Muscle layer of duodenum (tissue), 2 donors: ENCODE data around the gene DOCK10.

Experiments
- H3K27ac ChIP-seq: one replicate; pipeline ENCODE4 v1.7.0; 2013; ENCODE audit warnings: mild to moderate bottlenecking, low read length
- H3K27me3 ChIP-seq: one replicate; pipeline ENCODE4 v1.7.0; 2013; ENCODE audit warnings: low read depth, mild to moderate bottlenecking, control low read depth, low read length
- H3K36me3 ChIP-seq, 2 donors: one replicate each; pipeline ENCODE4 v1.7.0; 2013; ENCODE audit warnings: low read length in 2 of 2, control low read depth in 1 of 2, mild to moderate bottlenecking in 1 of 2; ENCODE audit not compliant: insufficient read depth in 2 of 2, control insufficient read depth in 1 of 2
- H3K4me1 ChIP-seq, 2 donors: one replicate each; pipeline ENCODE4 v1.7.0; 2013; ENCODE audit warnings: low read length in 2 of 2, mild to moderate bottlenecking in 2 of 2, control low read depth in 1 of 2, moderate library complexity in 1 of 2; ENCODE audit not compliant: insufficient read depth in 2 of 2, control insufficient read depth in 1 of 2
- H3K4me3 ChIP-seq, 2 donors: one replicate each; pipeline ENCODE4 v1.7.0; 2013; ENCODE audit warnings: low read length in 2 of 2, low read depth in 1 of 2, mild to moderate bottlenecking in 1 of 2
- H3K9me3 ChIP-seq, 2 donors: one replicate each; pipeline ENCODE4 v1.7.0; 2013; ENCODE audit warnings: low read length in 2 of 2, control low read depth in 1 of 2, mild to moderate bottlenecking in 1 of 2; ENCODE audit not compliant: control insufficient read depth in 1 of 2
- donor health status: healthy.

Gene DOCK10

GRCh38 chr2:224751996-224752698 is 290.1 kb downstream of the DOCK10 start:
- H3K27me3 ChIP-seq: no peaks in the 10 kb centered on the region
- H3K36me3 ChIP-seq: no peaks in the 10 kb centered on the region
- no peaks in the 10 kb centered on the region for H3K9me3 ChIP-seq
- H3K27ac ChIP-seq: no peak overlapping the region
- H3K4me1 ChIP-seq: no peaks in the 10 kb centered on the region
- H3K4me3 ChIP-seq: no peak overlapping the region

- H3K36me3 ChIP-seq: no peaks in the 10 kb centered on the region
- no peaks in the 10 kb centered on the region for H3K9me3 ChIP-seq
- no peaks in the 10 kb centered on the region for H3K27me3 ChIP-seq
- no peak overlapping the region for H3K4me3 ChIP-seq
- H3K27ac ChIP-seq: no peak overlapping the region
- H3K4me1 ChIP-seq: no peaks in the 10 kb centered on the region
Observed at GRCh38 chr2:224749136-224749535, 293.1 kb downstream of the DOCK10 start.

- no peak overlapping the region for H3K4me3 ChIP-seq
- H3K27me3 ChIP-seq: no peaks in the 10 kb centered on the region
Observed at GRCh38 chr2:224747765-224748164, 294.5 kb downstream of the DOCK10 start.

GRCh38 chr2:224736227-224736626 is 306.0 kb downstream of the DOCK10 start:
- Histone ChIP-seq H3K4me3 (no peak overlapping the region), H3K27me3 (no peaks in the 10 kb centered on the region), H3K27ac (no peak overlapping the region), H3K36me3 (no peaks in the 10 kb centered on the region), H3K4me1 (no peaks in the 10 kb centered on the region), H3K9me3 (peaks cover 0 to 9% of the 10 kb centered on the region in 2 donors)

More at GRCh38 chr2:224747765-224748164, 294.5 kb downstream of the DOCK10 start:
- Histone ChIP-seq H3K9me3 (no peaks in the 10 kb centered on the region), H3K4me1 (no peaks in the 10 kb centered on the region), H3K27ac (no peak overlapping the region), H3K36me3 (no peaks in the 10 kb centered on the region)

DNA sequence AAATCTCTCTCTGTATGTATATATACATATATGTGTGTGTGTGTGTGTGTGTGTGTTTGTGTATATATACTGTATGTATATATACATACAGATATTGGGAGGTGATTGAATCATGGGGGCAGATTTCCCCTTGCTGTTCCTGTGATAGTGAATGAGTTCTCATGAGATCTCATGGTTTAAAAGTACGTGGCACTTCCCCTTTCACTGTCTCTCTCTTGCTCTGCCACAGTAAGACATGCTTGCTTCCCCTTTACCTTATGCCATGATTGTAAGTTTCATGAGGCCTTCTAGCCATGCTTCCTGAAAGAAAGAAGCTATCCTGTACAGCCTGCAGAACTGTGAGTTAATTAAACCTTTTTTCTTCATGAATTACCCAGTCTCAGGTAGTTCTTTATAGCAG is 307.3 kb downstream of the DOCK10 start:
- Histone ChIP-seq H3K4me3 (no peak overlapping the region), H3K27ac (no peak overlapping the region), H3K36me3 (no peaks in the 10 kb centered on the region), H3K4me1 (no peaks in the 10 kb centered on the region), H3K27me3 (no peaks in the 10 kb centered on the region), H3K9me3 (peaks cover 0 to 9% of the 10 kb centered on the region in 2 donors)

GRCh38 chr2:224731665-224732064 is 310.6 kb downstream of the DOCK10 start:
- peaks cover 5 to 18% of the 10 kb centered on the region in 2 donors for H3K9me3 ChIP-seq
- no peaks in the 10 kb centered on the region for H3K36me3 ChIP-seq
- no peaks in the 10 kb centered on the region for H3K27me3 ChIP-seq
- no peaks in the 10 kb centered on the region for H3K4me1 ChIP-seq
- no peak overlapping the region for H3K4me3 ChIP-seq
- no peak overlapping the region for H3K27ac ChIP-seq

DNA sequence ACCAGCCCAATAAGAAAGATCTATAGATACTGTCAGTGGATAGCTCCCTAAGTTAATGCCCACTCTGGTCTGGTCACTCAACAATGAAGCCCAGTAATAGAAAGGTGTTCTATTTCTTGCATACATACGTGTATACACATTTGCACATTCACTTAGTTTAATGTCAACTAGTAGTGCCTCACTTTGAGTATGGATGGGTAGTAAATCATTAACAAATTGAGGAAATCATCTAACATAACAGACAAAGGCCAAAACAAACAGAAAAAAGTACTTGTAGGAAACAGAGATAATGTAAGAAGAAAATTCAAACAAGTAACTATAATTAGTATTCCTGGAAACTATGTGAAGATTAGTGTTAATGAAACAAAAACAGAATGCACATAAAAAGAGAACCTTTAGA is 312.8 kb downstream of the DOCK10 start:
- Histone ChIP-seq H3K9me3 (peaks cover 5 to 12% of the 10 kb centered on the region in 2 donors), H3K27ac (no peak overlapping the region), H3K36me3 (no peaks in the 10 kb centered on the region), H3K27me3 (no peaks in the 10 kb centered on the region), H3K4me3 (no peak overlapping the region), H3K4me1 (no peaks in the 10 kb centered on the region)

GRCh38 chr2:224724331-224724730 is 317.9 kb downstream of the DOCK10 start:
- H3K9me3 ChIP-seq: peaks cover 5 to 11% of the 10 kb centered on the region in 2 donors
- H3K4me1 ChIP-seq: no peaks in the 10 kb centered on the region
- H3K27ac ChIP-seq: no peak overlapping the region
- H3K27me3 ChIP-seq: no peaks in the 10 kb centered on the region
- no peaks in the 10 kb centered on the region for H3K36me3 ChIP-seq
- H3K4me3 ChIP-seq: no peak overlapping the region

GRCh38 chr2:224723586-224724217 is 318.6 kb downstream of the DOCK10 start:
- no peaks in the 10 kb centered on the region for H3K4me1 ChIP-seq
- H3K4me3 ChIP-seq: no peak overlapping the region
- no peak overlapping the region for H3K27ac ChIP-seq
- peaks cover 5% of the 10 kb centered on the region in 2 donors for H3K9me3 ChIP-seq
- H3K36me3 ChIP-seq: no peaks in the 10 kb centered on the region
- no peaks in the 10 kb centered on the region for H3K27me3 ChIP-seq

DNA sequence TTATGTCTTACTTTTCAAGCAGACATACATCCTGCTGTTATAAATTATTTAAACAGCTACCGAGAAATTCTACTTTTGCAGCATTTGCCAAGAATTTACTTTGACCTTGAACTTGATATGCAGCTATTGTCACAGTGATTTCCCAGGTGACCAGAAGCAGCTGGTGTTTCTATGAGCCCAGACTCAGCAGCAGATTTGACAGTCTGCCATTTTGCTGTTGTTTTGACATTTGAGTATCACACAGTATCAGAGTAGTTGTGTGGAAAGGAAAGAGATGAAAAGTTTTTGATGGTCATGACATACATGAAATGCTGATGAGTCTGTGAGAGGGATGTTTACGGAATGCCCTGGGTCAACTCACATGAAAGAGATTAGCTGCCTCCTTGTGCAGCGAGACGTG is 319.5 kb downstream of the DOCK10 start:
- Histone ChIP-seq H3K9me3 (no peaks in the 10 kb centered on the region), H3K27me3 (no peaks in the 10 kb centered on the region), H3K36me3 (no peaks in the 10 kb centered on the region), H3K4me1 (no peaks in the 10 kb centered on the region), H3K4me3 (no peak overlapping the region), H3K27ac (no peak overlapping the region)

DNA sequence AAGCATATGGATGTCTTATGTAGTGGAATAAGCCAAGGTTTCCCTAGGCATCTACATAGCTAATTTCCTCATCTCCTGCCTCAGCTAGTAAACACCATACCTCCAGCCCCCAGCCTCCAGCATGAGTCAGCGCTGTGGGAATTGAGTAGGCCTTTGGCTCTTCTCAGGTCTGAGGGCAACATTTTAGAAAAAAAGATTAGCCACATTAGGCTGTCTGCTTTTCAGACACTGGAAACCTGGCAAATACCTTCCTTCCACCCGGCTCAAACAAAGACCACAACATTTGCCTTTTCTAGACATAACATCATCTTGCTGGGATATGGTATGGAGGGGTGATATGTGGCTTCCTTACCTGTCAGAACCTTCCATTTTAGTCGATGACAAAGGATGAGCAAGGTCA is 320.0 kb downstream of the DOCK10 start:
- Histone ChIP-seq H3K27ac (no peak overlapping the region), H3K9me3 (no peaks in the 10 kb centered on the region), H3K4me3 (no peak overlapping the region), H3K36me3 (no peaks in the 10 kb centered on the region), H3K4me1 (no peaks in the 10 kb centered on the region), H3K27me3 (no peaks in the 10 kb centered on the region)

GRCh38 chr2:224716921-224717320 is 325.3 kb downstream of the DOCK10 start:
- Histone ChIP-seq H3K4me3 (no peak overlapping the region), H3K36me3 (no peaks in the 10 kb centered on the region), H3K9me3 (no peaks in the 10 kb centered on the region), H3K4me1 (no peaks in the 10 kb centered on the region), H3K27ac (no peak overlapping the region), H3K27me3 (no peaks in the 10 kb centered on the region)
